Activated CD8-positive, alpha-beta memory T cell treated with anti-CD3 and anti-CD28 coated beads, Interleukin-2, amount 50 U/mL, for 24 hours (primary cell): ENCODE results near the gene WNT6.

Experiments used
- DNase-seq: peaks from one replicate; pipeline ENCODE4 v3.0.0-alpha.2; 2020; ENCODE audit errors: extremely low read depth

WNT6 gene

GRCh38 chr2:218857371-218858137 lies 2.1 kb upstream of the WNT6 start:
- no peak for DNase-seq

GRCh38 chr2:218858138-218858445 lies 1.5 kb upstream of the WNT6 start:
- DNase-seq: no peak

- DNase-seq: no peak
These were observed 692 bp upstream of the WNT6 start for GRCh38 chr2:218858671-218859555.

- no peak for DNase-seq
These were observed 605 bp downstream of the WNT6 start for GRCh38 chr2:218859988-218860831.

GRCh38 chr2:218860950-218861381 lies 1.4 kb downstream of the WNT6 start:
- DNase-seq: no peak

GRCh38 chr2:218861645-218862318 lies 2.2 kb downstream of the WNT6 start:
- DNase-seq: no peak

GRCh38 chr2:218863021-218863520 lies 3.5 kb downstream of the WNT6 start:
- no peak for DNase-seq

GRCh38 chr2:218865396-218865795 lies 5.8 kb downstream of the WNT6 start:
- DNase-seq: no peak

GRCh38 chr2:218865999-218866398 lies 6.4 kb downstream of the WNT6 start:
- DNase-seq: no peak

GRCh38 chr2:218867900-218868299 lies 8.3 kb downstream of the WNT6 start:
- DNase-seq: no peak

GRCh38 chr2:218869064-218869463 lies 9.5 kb downstream of the WNT6 start:
- DNase-seq: no peak

GRCh38 chr2:218870984-218871344 lies 11.4 kb downstream of the WNT6 start:
- no peak for DNase-seq

- DNase-seq: no peak
These were observed 12.0 kb downstream of the WNT6 start for GRCh38 chr2:218871345-218872302.

- DNase-seq: no peak
These were observed 13.2 kb downstream of the WNT6 start for GRCh38 chr2:218872645-218873358.

- DNase-seq: no peak
These were observed 14.0 kb downstream of the WNT6 start for GRCh38 chr2:218873359-218874194.

GRCh38 chr2:218875692-218876246 lies 16.2 kb downstream of the WNT6 start:
- DNase-seq: no peak

GRCh38 chr2:218876562-218877219 lies 17.1 kb downstream of the WNT6 start:
- no peak for DNase-seq

- DNase-seq: no peak
These were observed 17.7 kb downstream of the WNT6 start for GRCh38 chr2:218877331-218877730.
